Activated T-helper 1 cell treated with anti-CD3 and anti-CD28 coated beads, Interleukin-2, amount 50 U/mL, for 16 hours (primary cell): ENCODE data around the gene IFI44.

Experiments used
- DNase-seq, 2 donors: peaks; one replicate each; pipeline ENCODE4 v3.0.0-alpha.2; 2020; ENCODE audit warnings: low read depth in 1 of 2, low spot score in 1 of 2

The IFI44 gene

DNA sequence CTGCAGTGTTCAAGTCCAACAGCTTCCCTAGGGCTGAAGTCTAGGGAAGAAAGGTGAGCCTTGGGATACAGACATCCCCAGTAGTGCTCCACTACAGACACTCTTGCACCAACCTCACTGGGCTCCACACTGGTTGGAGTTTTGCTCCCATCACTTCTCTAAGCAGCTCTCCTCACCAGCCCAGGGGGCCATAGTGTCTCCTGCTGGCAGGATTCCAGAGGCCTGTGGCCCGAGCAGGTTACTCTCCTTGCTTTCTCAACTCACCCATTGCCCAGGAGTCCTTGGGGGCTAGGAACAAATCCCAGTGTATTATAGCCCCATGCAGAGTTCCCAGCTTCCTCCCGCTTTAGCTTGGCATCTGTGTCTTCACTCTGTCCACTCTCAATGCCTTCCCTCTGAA lies 52.8 kb downstream of the IFI44 start:
- DNase-seq: no peak

DNA sequence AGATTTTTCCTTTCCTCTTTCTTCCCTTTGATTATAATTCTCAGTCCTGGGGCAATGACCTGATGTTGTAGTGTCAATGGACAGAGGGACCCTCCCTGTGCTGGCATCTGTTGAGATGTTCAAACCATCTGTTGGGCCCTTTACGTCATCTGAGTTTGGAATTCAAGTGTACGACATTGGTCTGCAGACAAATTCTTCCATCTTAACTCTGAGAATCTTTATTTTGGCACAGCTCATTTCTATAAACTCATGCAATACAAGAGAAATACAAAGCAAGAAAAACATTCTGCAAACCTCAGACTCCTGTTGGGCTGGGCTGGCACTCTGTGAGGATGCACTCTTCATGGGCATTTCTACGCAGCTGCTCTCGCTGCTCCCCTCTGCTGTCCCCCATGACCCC lies 54.2 kb downstream of the IFI44 start:
- DNase-seq: no peak

DNA sequence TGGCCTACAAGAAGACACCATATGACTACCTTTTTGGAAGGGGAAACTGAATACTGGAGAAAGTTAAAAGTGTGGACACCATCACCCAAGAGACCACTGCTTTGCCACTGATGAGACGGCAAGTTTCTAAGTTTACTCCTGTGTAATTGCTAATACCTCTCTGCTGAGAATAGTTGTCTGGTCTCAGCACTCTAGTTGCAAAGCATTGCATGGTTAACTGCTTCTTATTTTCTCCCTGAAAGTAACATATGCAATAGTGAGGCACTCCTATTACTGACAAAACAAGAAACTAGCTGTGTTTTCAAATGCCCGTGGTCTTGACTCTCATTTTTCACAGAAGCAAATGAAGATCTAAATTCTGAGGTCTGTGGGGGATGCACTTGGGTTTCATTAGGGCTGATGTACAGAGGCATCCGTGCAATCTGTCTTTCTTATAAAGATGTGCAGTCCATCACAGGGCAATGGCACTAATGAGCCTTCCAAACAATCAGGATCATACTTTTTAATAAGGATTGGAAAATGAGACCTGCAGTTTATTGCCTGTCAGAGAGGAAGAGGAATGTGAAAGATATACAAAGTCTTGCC lies 62.9 kb downstream of the IFI44 start:
- no peak for DNase-seq

DNA sequence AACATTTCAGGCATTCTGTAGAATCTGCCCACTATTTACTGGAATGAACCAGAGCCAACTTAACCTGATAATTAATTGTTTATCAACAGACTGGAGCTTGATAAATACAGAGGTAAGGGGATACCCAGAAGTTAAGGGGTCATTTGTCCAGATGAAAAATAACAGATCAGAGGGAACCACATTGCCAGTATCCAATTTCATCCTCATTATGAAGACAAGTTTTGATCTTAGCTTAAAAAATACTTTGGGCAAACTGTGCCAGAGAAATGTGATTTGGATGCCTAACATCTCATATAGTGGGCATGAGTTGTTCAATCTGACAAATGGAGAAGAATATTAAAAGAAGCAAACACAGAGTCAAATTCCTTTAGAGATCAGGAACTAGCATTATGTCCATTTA lies 63.7 kb downstream of the IFI44 start:
- no peak for DNase-seq
